Stimulated activated naive B cell treated with anti-CD40 and anti-IgM and Interleukin-4, amounts not matched to agents 10 μg/mL and 1 μg/mL and 100 μg/mL, for 72 hours (primary cell): ENCODE results near the gene SNRNP70.

Source experiments
- ATAC-seq, 2 donors: fragments of 150-1000 bp; cut with Tn5 transposase; replicated peaks; 2 replicates each; pipeline ENCODE4 v1.10.0; 2021; ENCODE audit warnings: moderate library complexity in 1 of 2
- DNase-seq: peaks from one replicate; pipeline ENCODE4 v3.0.0; 2021
- H3K27ac Mint-ChIP-seq: one replicate; pipeline ENCODE4 v1.8.0; 2022; ENCODE audit warnings: mild to moderate bottlenecking, mixed read lengths
- H3K27me3 Mint-ChIP-seq, 2 donors: one replicate each; pipeline ENCODE4 v1.8.0; 2022; ENCODE audit warnings: mixed read lengths in 2 of 2
- H3K36me3 Mint-ChIP-seq, 2 donors: one replicate each; pipeline ENCODE4 v1.8.0; 2022; ENCODE audit warnings: mixed read lengths in 2 of 2, mild to moderate bottlenecking in 1 of 2
- H3K4me1 Mint-ChIP-seq, 2 donors: one replicate each; pipeline ENCODE4 v1.8.0; 2022; ENCODE audit warnings: mixed read lengths in 2 of 2, mild to moderate bottlenecking in 1 of 2
- H3K4me3 Mint-ChIP-seq, 2 donors: one replicate each; pipeline ENCODE4 v1.8.0; 2022; ENCODE audit warnings: mild to moderate bottlenecking in 2 of 2, mixed read lengths in 2 of 2, moderate library complexity in 1 of 2
- H3K9me3 Mint-ChIP-seq, 2 donors: one replicate each; pipeline ENCODE4 v1.8.0; 2022; ENCODE audit warnings: mixed read lengths in 2 of 2, mild to moderate bottlenecking in 1 of 2

SNRNP70 gene

DNA sequence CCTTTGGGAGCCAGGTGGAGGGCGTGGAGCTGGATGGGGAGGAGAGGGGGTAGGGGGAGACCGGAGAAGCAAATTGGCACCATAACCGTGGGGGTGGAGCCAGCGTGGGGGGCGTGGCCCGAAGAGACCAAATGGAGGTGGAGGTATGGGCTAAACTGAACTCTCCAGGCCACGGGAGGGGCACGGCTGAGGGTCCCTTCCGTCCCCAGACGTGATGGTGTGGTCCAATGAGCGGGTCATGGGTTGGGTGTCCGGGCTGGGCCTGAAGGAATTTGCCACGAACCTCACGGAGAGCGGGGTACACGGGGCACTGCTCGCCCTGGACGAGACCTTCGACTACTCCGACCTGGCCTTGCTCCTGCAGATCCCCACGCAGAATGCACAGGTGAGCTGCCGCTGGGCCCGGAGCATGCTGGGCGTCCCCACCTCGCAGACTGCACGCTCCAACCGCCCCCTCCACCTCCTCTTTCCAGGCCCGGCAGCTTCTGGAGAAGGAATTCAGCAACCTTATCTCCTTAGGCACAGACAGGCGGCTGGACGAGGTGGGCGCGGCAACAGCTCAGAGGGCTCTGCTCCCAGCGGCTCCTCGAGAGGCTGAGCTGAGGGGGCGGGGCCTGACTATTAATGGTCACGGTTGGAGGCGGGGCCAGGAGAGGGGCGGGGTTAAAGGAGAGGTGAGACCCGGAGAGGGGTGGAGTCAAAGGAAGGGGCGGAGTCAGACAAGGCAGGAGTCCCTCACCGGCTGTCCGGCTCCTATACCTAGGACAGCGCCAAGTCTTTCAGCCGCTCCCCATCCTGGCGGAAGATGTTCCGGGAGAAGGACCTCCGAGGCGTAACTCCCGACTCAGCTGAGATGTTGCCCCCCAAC lies 63.8 kb downstream of the SNRNP70 start:
- ATAC-seq (peak; percentile 51 to 66), DNase-seq (peak; percentile 77)
- peak overlapping the region; percentile 90 to 94 for H3K4me3 Mint-ChIP-seq
- peaks cover 5 to 13% of the 10 kb centered on the region in 2 donors for H3K9me3 Mint-ChIP-seq
- H3K27me3 Mint-ChIP-seq: peaks cover 77 to 83% of the 10 kb centered on the region in 2 donors
- H3K4me1 Mint-ChIP-seq: peaks cover 32 to 46% of the 10 kb centered on the region in 2 donors
- H3K27ac Mint-ChIP-seq: no peak overlapping the region
- H3K36me3 Mint-ChIP-seq: peaks cover 0 to 6% of the 10 kb centered on the region in 2 donors

DNA sequence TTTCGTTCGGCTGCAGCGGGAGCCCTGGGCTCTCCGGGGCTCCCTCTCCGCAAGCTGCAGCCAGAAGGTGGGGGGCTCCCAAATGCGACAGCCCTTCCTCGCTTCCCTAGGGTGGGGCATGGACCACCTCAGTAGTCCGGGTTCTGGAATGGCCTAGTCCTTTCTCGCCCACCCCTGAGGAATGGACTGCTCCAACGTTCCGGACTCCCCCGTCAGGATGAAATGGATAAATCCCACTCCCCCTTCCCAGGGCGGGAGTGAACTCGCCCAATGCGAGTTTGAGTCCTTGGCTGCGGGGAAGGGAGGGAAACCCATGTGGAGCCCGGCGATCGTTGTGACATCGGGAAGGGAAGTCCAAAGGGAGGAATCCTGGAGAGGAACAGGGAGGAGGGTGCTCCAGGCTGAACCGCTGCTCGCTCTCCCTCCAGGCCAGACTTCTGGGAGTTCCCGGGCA lies 64.4 kb downstream of the SNRNP70 start:
- ATAC-seq (no peak), DNase-seq (no peak)
- H3K27me3 Mint-ChIP-seq: peaks cover 83 to 90% of the 10 kb centered on the region in 2 donors
- peaks cover 11 to 19% of the 10 kb centered on the region in 2 donors for H3K9me3 Mint-ChIP-seq
- H3K4me3 Mint-ChIP-seq: peak overlapping the region; percentile 90 to 94
- peaks cover 0 to 6% of the 10 kb centered on the region in 2 donors for H3K36me3 Mint-ChIP-seq
- H3K4me1 Mint-ChIP-seq: peaks cover 33 to 46% of the 10 kb centered on the region in 2 donors
- no peak overlapping the region for H3K27ac Mint-ChIP-seq

DNA sequence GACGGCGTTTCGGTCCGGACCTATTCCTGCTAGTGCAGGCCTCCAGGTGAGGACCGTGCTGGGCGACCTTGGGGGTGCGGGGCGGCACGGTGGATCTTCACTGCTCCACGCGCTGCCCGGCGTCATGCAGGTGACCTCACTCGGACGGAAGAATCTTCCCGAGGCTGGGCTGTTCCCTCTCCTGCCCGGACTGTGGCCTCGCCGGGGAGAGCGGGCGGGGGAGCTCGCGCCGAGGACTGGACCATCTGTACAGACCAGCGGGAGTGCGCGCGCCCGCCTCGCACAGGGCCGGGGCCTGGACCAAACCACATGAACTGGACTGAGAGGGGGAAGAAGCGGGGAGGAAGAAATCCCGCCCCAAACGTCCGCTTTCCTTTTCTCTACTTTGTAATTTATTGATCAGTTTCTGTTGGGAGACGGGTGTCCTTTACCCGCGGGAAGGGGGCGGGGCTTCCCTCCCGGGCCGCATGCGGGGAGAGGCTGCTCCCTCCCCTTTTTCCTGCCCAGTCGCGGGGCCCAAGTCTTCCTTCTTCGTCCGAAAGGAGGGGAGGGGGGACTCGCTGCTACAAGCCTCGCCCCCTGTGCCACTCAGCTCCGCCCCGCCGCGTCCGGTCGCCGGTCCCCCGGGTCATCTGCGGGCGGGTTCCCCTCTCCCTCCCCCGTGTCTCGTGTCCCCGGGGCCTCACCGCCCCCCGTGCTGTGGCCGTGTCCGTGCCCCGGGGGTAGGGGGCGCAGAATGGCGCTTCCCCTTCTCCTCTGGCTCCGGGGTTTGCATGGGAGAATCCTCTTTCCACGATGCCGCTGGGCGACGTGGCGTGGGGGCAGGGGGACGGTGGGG lies 65.1 kb downstream of the SNRNP70 start:
- peaks cover 0 to 6% of the 10 kb centered on the region in 2 donors for H3K36me3 Mint-ChIP-seq
- H3K27me3 Mint-ChIP-seq: peaks cover 84 to 93% of the 10 kb centered on the region in 2 donors
- DNase-seq (peak; percentile 53), ATAC-seq (peak; percentile 54 to 57)
- H3K4me3 Mint-ChIP-seq: peak overlapping the region; percentile 90 to 94
- H3K4me1 Mint-ChIP-seq: peaks cover 33 to 46% of the 10 kb centered on the region in 2 donors
- peak overlapping the region; percentile 94 for H3K27ac Mint-ChIP-seq
- H3K9me3 Mint-ChIP-seq: peaks cover 14 to 22% of the 10 kb centered on the region in 2 donors

DNA sequence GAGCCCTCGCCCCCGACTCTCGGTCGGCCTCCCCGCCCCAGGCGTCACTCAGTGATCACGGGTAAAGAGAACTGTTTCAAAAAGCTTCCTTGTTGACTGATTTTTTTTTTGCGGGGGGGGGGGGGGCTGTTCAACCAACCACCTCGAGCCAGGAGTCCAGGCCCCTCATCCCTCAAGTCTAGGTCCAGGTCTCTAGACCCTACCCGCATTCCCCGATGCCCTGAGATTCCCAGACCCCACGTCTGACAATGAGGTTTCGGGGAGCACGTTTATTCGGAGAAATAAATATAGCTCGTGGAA lies 65.6 kb downstream of the SNRNP70 start:
- Mint-ChIP-seq H3K27me3 (peaks cover 84 to 93% of the 10 kb centered on the region in 2 donors), H3K27ac (peak overlapping the region; percentile 59), H3K4me1 (peaks cover 29 to 41% of the 10 kb centered on the region in 2 donors)

DNA sequence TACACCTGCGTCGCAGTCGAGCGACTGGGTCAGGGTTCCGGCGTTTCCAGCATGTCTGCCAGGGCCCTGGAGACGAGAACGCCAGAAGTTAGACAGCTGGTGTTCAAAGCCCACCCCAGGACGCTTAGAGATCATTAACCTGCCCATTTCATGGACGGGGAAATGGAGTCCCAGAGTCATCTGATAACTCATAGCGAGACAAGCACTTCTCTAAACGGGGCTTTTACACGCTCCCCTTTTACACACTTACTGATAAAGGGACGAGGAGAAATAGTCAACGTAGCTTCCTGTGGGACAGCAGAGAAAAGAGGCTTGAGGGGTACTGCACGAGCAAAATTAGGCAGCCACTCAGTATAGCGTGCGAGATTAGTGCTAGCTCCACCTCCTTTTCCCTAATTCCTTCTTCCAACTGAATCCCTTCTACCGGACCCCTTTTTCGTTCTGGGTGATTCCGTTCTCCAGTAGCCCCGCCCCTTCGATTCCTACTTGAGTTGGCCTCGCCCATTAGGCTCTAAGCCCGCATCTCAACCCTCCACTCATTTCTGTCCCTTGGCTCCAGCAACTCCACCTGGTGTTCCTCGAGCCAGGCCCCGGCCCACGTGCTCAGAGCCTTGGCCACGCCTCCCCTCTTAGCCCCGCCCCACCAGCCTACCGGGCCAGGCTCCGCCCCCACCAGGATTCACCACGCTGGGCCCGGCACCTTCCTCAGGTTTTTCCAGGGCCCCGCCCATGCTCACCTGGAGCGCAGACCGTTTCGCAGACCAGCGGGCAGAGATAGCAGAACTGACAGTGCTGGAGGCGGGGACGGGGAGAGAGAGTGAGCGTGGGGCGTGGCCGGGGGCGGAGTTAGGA lies 66.2 kb downstream of the SNRNP70 start:
- Mint-ChIP-seq H3K9me3 (peaks cover 14 to 22% of the 10 kb centered on the region in 2 donors), H3K4me3 (peak overlapping the region; percentile 69 to 90), H3K4me1 (peaks cover 27 to 35% of the 10 kb centered on the region in 2 donors), H3K36me3 (peaks cover 0 to 6% of the 10 kb centered on the region in 2 donors), H3K27me3 (peaks cover 84 to 93% of the 10 kb centered on the region in 2 donors), H3K27ac (peak overlapping the region; percentile 82)
- peak; percentile 37 to 41 for ATAC-seq
- peak; percentile 39 for DNase-seq

More for the DNA sequence above, 65.6 kb downstream of the SNRNP70 start:
- H3K4me3 Mint-ChIP-seq: peak overlapping the region; percentile 90 to 94
- peaks cover 0 to 6% of the 10 kb centered on the region in 2 donors for H3K36me3 Mint-ChIP-seq
- ATAC-seq (no peak), DNase-seq (no peak)
- peaks cover 14 to 22% of the 10 kb centered on the region in 2 donors for H3K9me3 Mint-ChIP-seq

DNA sequence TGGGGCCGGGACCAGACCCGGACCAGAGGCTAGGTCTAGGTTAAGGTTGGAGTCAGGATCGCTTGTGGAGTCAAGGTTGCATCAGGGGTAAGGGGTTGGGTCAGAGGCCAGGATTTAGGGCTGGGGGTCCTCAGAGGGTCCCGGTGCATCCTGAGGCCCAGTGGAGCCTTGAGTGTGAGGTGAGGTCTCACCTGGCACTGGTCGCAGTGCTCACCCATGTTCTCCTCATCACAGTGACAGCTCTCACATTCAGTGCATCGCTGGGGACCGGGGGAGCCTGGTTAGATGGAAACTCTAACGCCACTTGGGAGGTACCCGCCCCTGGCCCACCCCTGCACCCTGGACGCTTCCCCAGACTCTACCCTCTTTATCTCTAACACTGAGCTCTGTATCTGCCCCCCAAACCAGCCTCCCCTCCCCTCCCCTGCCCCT lies 66.9 kb downstream of the SNRNP70 start:
- Mint-ChIP-seq H3K27ac (peak overlapping the region; percentile 82), H3K27me3 (peaks cover 81 to 90% of the 10 kb centered on the region in 2 donors), H3K36me3 (peaks cover 0 to 6% of the 10 kb centered on the region in 2 donors), H3K9me3 (peaks cover 14 to 22% of the 10 kb centered on the region in 2 donors), H3K4me1 (peaks cover 27 to 35% of the 10 kb centered on the region in 2 donors), H3K4me3 (peak overlapping the region in 1 of 2 donors; percentile 18)
- ATAC-seq (peak in 1 of 2 donors; percentile 3), DNase-seq (no peak)

DNA sequence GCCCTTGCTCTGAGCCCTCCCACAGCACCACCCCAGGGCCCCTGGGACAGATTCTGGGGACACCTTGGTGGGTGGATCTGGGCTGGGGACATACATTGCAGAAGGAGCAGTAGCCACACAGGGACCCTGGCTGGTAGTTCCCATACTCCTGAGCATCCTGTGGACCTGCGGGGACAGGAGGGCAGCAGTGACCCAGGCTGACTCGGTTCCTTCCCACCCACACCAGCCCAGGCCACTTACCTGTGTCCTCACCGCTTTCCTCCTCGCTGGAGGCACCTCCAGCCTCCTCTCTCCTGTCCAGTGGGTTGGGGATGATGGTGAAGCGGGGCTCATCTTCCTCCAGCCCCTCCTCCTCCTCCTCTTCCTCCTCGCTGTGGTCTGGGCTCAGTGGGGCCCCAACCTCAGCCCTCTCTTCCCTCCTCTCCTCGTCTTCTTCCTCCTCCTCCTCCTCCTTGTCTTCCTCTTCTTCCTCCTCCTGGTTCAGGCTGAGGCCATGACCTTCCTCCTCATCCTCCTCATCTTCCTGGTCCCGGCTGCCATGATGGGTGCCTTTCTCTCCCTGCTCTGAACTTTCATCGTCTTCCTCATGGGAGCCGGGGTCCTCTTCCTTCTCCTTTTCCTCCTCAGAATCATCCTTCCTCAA lies 68.0 kb downstream of the SNRNP70 start:
- Mint-ChIP-seq H3K4me1 (peaks cover 30 to 41% of the 10 kb centered on the region in 2 donors), H3K27me3 (peaks cover 78 to 90% of the 10 kb centered on the region in 2 donors), H3K36me3 (peaks cover 0 to 6% of the 10 kb centered on the region in 2 donors), H3K4me3 (no peak overlapping the region), H3K27ac (no peak overlapping the region), H3K9me3 (peaks cover 14 to 22% of the 10 kb centered on the region in 2 donors)
- ATAC-seq (no peak), DNase-seq (no peak)

DNA sequence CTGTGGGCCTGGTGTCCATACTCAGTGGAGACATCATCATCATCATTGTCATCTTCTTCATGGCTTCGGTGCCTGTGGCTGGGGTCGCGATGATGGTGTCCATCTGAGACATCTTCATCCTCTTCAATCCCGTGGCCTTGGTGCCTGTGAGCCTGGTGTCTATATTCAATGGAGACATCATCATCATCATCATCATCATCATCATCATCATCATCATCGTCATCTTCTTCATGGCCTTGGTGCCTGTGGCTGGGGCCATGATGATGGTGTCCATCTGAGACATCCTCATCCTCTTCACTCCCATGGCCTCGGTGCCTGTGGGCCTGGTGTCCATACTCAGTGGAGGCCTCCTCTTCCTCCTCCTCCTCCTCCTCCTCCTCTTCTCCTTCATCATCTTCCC lies 69.0 kb downstream of the SNRNP70 start:
- H3K4me3 Mint-ChIP-seq: no peak overlapping the region

DNA sequence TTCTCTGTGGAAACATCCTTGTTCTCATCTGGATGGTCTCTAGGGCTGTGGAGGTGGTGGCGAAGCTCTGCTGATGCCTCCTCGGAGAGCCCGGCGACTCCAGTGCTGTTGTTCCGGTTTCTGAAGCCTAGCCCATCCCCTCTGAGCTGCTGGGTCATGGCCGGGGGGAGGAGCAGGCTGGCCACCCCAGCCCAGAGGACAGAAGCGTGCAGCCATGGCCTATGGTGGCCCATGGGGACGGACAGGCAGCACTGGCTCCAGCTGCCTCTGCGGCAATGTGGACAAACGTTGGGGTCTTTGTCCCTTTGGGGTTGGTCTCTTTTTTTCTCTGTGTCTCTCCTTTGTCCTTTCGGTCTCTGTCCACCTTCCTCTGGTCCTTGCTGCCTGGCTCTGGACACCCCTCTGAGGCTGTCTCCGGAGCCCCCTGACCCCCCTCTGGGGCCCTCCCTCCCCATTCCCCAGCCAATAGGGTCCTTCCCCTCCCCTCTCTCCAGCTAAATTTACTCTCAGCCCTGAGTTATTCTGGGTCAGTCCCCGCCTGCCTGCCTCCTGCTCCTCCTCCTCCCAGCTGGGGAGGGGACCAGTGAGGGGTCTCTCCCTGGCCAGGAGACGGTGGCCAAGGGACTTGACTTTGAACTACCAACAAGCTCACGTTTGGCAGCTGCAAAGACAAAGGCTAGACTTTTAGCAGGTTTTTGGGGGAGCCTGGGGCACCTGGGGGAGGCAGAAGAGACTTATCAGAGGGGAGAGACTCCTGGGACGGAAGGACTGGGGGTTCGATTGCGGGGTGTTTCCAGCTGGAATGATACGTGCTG lies 70.0 kb downstream of the SNRNP70 start, which contains the start of gene HRC:
Gene HRC, minus strand, starts transcription at position 392 of the 815 bp plus-strand sequence. Its CDS starts 159 bp downstream, at position 233.
- Mint-ChIP-seq H3K36me3 (peaks cover 0 to 4% of the 10 kb centered on the region in 2 donors), H3K4me3 (no peak within 1 kb of the TSS), H3K27ac (no peak within 1 kb of the TSS), H3K27me3 (peaks cover 72 to 90% of the 10 kb centered on the region in 2 donors), H3K9me3 (peaks cover 14 to 20% of the 10 kb centered on the region in 2 donors), H3K4me1 (peaks cover 24 to 26% of the 10 kb centered on the region in 2 donors)
- no peak for DNase-seq
- no peak for ATAC-seq

More for the DNA sequence above, 69.0 kb downstream of the SNRNP70 start:
- ATAC-seq (no peak), DNase-seq (no peak)
- no peak overlapping the region for H3K27ac Mint-ChIP-seq
- H3K27me3 Mint-ChIP-seq: peaks cover 74 to 90% of the 10 kb centered on the region in 2 donors
- H3K36me3 Mint-ChIP-seq: peaks cover 0 to 4% of the 10 kb centered on the region in 2 donors
- H3K9me3 Mint-ChIP-seq: peaks cover 14 to 20% of the 10 kb centered on the region in 2 donors
- H3K4me1 Mint-ChIP-seq: peaks cover 28 to 36% of the 10 kb centered on the region in 2 donors

DNA sequence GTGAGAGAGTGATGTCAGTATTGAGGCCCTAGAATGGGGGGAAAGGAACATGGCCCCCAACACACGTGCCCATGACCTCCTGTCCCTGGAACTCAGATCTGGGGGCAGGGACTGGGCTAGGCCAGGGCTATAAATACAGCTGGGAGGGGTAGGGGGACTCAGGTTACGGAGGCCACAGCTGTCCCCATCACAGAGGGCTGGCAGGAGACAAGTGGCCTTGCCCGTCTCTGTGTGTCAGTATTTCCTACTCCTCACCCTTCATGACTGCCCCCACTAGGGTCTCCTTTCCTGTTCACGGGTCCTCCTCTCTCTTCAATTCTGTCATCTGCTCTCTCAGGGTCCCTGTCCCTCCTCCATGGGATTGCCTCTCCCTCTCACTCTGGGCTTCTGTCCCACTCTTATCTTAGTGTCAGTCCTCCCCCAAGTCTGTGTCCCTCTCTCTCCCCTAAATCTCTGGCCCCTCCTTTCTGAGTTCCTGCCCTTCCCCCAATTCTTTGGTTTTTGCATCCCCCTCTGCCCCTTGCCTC lies 70.6 kb downstream of the SNRNP70 start:
- H3K9me3 Mint-ChIP-seq: peaks cover 14 to 20% of the 10 kb centered on the region in 2 donors
- ATAC-seq: no peak
- H3K36me3 Mint-ChIP-seq: peaks cover 0 to 4% of the 10 kb centered on the region in 2 donors
- H3K4me1 Mint-ChIP-seq: peaks cover 20 to 22% of the 10 kb centered on the region in 2 donors
- H3K4me3 Mint-ChIP-seq: no peak overlapping the region
- no peak for DNase-seq
- no peak overlapping the region for H3K27ac Mint-ChIP-seq
- H3K27me3 Mint-ChIP-seq: peaks cover 76 to 93% of the 10 kb centered on the region in 2 donors

DNA sequence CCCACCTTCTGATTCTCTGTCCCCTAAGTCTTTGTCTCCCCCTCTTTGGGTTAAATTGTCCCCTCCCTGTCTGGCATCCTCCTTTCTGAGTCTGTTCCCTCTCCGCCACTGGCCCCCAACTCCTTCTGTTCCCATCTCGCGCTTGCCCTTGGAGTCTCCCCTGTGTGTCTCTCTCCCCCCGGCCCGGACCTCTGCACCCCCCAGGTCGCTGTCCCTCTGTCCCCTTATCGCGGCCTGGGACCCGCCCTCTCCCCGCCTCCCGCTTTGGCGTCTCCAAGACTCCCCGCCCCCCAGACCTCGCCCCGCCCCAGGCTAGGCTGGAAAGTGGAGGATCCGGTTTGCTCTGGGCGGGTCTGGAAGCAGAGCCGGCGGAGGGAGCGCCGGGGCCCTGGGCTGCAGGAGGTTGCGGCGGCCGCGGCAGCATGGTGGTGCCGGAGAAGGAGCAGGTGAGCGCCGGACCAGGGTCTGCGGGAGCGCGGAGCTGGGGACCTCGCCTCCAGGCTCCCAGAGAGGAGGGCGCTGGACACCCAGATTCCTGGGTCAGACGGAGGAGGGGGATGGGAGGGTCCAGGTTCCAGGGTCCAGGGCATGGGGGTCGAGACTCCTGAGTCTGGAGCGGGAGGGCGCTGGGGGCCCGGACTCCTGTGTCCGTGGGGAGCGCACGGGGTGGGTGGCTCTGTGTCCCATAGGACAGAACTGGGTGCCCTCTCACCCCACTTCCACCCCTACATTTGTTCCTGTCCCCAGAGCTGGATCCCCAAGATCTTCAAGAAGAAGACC lies 72.4 kb downstream of the SNRNP70 start, which contains the start of gene TRPM4:
Gene TRPM4, plus strand, starts transcription at position 348 of the 780 bp plus-strand sequence. Its CDS starts 75 bp downstream, at position 423.
- Mint-ChIP-seq H3K27me3 (peaks cover 72 to 84% of the 10 kb centered on the region in 2 donors), H3K4me1 (peaks cover 15% of the 10 kb centered on the region in 2 donors), H3K27ac (no peak within 1 kb of the TSS), H3K4me3 (peak within 1 kb of the TSS; percentile 50 to 77), H3K9me3 (peaks cover 14 to 15% of the 10 kb centered on the region in 2 donors), H3K36me3 (no peaks in the 10 kb centered on the region)
- no peak for DNase-seq
- ATAC-seq: peak; percentile 67 to 72
